ENCODE data around the gene RNF26. TPM values are rescaled to one million over a fixed set of nuclear protein-coding genes. Genes with fewer than 3 reads are reported as not detected.

The RNF26 gene
- total and polyA plus RNA-seq, 2 of the 13 experiments (the other 11 are each of a cell fraction or from before 2014, with no cell fraction given), result 11.9 to 26.3 TPM

DNA sequence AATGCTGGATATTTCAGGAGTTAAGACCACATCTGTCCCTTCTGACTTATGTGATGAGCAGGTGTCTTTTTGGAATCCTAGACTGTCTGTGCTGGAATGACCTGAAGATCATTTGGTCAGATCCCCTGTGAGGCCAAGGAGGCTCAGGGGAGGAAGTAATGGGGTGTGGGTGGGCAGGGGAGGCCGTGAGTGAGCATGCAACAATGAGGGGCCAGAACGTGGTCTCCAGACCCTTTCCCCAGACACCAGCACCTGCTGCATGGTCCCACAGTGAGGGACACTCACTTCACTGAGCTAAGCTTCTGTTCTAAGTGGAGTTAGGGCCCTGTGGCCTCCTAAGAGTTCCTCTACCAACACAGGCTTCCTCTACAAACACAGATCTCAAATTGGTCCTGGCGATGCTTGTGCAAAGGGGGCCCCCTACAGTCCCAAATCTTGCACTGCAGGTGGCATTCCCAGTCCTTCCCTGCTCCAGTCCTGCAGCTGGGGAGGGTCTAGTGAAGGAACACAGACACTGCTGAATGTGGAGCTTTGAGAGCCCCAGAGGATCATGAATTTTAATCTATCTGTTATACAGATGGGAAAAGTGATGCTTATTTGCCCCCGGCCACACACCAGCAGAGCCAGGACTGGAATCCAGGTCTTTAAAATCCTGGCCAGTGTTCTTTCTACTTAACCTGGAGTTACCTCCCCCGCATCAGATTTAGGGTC, 39.7 kb downstream of the RNF26 start (continued):
- no peak for TF ChIP-seq UBTF (CRISPR knock-in tag; IDR thresholded peaks at IDR 0.05)
- TF ChIP-seq KLF6 (CRISPR knock-in tag; IDR thresholded peaks at IDR 0.05), result no peak
- TF ChIP-seq, protein P1, sequence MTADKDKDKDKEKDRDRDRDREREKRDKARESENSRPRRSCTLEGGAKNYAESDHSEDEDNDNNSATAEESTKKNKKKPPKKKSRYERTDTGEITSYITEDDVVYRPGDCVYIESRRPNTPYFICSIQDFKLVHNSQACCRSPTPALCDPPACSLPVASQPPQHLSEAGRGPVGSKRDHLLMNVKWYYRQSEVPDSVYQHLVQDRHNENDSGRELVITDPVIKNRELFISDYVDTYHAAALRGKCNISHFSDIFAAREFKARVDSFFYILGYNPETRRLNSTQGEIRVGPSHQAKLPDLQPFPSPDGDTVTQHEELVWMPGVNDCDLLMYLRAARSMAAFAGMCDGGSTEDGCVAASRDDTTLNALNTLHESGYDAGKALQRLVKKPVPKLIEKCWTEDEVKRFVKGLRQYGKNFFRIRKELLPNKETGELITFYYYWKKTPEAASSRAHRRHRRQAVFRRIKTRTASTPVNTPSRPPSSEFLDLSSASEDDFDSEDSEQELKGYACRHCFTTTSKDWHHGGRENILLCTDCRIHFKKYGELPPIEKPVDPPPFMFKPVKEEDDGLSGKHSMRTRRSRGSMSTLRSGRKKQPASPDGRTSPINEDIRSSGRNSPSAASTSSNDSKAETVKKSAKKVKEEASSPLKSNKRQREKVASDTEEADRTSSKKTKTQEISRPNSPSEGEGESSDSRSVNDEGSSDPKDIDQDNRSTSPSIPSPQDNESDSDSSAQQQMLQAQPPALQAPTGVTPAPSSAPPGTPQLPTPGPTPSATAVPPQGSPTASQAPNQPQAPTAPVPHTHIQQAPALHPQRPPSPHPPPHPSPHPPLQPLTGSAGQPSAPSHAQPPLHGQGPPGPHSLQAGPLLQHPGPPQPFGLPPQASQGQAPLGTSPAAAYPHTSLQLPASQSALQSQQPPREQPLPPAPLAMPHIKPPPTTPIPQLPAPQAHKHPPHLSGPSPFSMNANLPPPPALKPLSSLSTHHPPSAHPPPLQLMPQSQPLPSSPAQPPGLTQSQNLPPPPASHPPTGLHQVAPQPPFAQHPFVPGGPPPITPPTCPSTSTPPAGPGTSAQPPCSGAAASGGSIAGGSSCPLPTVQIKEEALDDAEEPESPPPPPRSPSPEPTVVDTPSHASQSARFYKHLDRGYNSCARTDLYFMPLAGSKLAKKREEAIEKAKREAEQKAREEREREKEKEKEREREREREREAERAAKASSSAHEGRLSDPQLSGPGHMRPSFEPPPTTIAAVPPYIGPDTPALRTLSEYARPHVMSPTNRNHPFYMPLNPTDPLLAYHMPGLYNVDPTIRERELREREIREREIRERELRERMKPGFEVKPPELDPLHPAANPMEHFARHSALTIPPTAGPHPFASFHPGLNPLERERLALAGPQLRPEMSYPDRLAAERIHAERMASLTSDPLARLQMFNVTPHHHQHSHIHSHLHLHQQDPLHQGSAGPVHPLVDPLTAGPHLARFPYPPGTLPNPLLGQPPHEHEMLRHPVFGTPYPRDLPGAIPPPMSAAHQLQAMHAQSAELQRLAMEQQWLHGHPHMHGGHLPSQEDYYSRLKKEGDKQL (CRISPR knock-in tag; IDR thresholded peaks at IDR 0.05; ENCODE audit: low read depth), result no peak
- no peak for TF ChIP-seq ZNF780A (CRISPR knock-in tag; IDR thresholded peaks at IDR 0.05)
- TF ChIP-seq RFX3 (CRISPR knock-in tag; IDR thresholded peaks at IDR 0.05), result no peak
- TF ChIP-seq ZNF580 (CRISPR knock-in tag; IDR thresholded peaks at IDR 0.05; ENCODE audit: borderline replicate concordance, low read depth), result peak; percentile 68; the same call in 1 of the 2 replicates
- TF ChIP-seq NCOA2 (CRISPR knock-in tag; IDR thresholded peaks at IDR 0.05), result 0 out of 2 replicates have a peak, but pooled peaks have one; percentile 38
- TF ChIP-seq IKZF5 (CRISPR knock-in tag; IDR thresholded peaks at IDR 0.05), result peak; percentile 49; the same call in 1 of the 2 replicates
- TF ChIP-seq ISL2 (CRISPR knock-in tag; IDR thresholded peaks at IDR 0.05), result no peak; the same call in 1 of the 2 replicates
- TF ChIP-seq NR2F6 (IDR thresholded peaks at IDR 0.05), result no peak
- TF ChIP-seq NR2F6 (CRISPR knock-in tag; IDR thresholded peaks at IDR 0.05), result no peak
- TF ChIP-seq ZNF770 (CRISPR knock-in tag; IDR thresholded peaks at IDR 0.05), result peak; percentile 51; the same call in 1 of the 2 replicates
- TF ChIP-seq PHF20 (CRISPR knock-in tag; IDR thresholded peaks at IDR 0.05), result no peak
- TF ChIP-seq, protein P2, sequence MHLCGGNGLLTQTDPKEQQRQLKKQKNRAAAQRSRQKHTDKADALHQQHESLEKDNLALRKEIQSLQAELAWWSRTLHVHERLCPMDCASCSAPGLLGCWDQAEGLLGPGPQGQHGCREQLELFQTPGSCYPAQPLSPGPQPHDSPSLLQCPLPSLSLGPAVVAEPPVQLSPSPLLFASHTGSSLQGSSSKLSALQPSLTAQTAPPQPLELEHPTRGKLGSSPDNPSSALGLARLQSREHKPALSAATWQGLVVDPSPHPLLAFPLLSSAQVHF (CRISPR knock-in tag; IDR thresholded peaks at IDR 0.05), result no peak
- no peak for TF ChIP-seq ZMAT3 (CRISPR knock-in tag; conservative IDR thresholded peaks at IDR 0.05)
- TF ChIP-seq ZGPAT (CRISPR knock-in tag; IDR thresholded peaks at IDR 0.05), result 0 out of 2 replicates have a peak, but pooled peaks have one; percentile 41
